KMS-11 (cell line): ENCODE measurements around the gene SALL4.
"Not testable (repeated sequence)": the region's sequence is repeated elsewhere in the genome, so short reads cannot be mapped to it uniquely, and the experiment has no call there.

ENCODE experiments used
- H2AFZ ChIP-seq: fragments of 200-600 bp; sonication (generic); 2 replicates; pipeline ENCODE4 v1.6.1; 2016; ENCODE audit warnings: antibody characterized with exemption, mixed run types, low read depth
- H3K27ac ChIP-seq: fragments of 200-600 bp; sonication (generic); 2 replicates; pipeline ENCODE4 v1.6.1; 2016; ENCODE audit warnings: mild to moderate bottlenecking, mixed run types
- H3K27me3 ChIP-seq: fragments of 200-600 bp; sonication (generic); 2 replicates; pipeline ENCODE4 v1.6.1; 2017; ENCODE audit warnings: mild to moderate bottlenecking, low read depth, mixed run types, moderate library complexity; ENCODE audit not compliant: insufficient read depth
- H3K36me3 ChIP-seq: fragments of 200-600 bp; sonication (generic); 2 replicates; pipeline ENCODE4 v1.6.1; 2017; ENCODE audit warnings: mild to moderate bottlenecking, mixed run types; ENCODE audit not compliant: insufficient read depth
- H3K4me1 ChIP-seq: fragments of 200-600 bp; sonication (generic); 2 replicates; pipeline ENCODE4 v1.6.1; 2016; ENCODE audit warnings: mild to moderate bottlenecking, low read depth, mixed run types; ENCODE audit not compliant: poor library complexity, severe bottlenecking
- H3K4me2 ChIP-seq: fragments of 200-600 bp; sonication (generic); 2 replicates; pipeline ENCODE4 v1.7.0; 2016; ENCODE audit warnings: mild to moderate bottlenecking, mixed run types
- H3K4me3 ChIP-seq: fragments of 200-600 bp; sonication (generic); IDR thresholded peaks from 2 replicates; pipeline ENCODE4 v1.6.1; 2017; ENCODE audit warnings: low read depth, low read length, mixed read lengths; ENCODE audit not compliant: insufficient read depth
- H3K79me2 ChIP-seq: fragments of 200-600 bp; sonication (generic); 2 replicates; pipeline ENCODE4 v1.6.1; 2016; ENCODE audit warnings: low read depth, mixed run types; ENCODE audit not compliant: insufficient read depth
- H3K9ac ChIP-seq: fragments of 200-600 bp; sonication (generic); 2 replicates; pipeline ENCODE4 v1.6.1; 2016; ENCODE audit warnings: mild to moderate bottlenecking, mixed run types
- H4K20me1 ChIP-seq: fragments of 200-600 bp; sonication (generic); 2 replicates; pipeline ENCODE4 v1.6.1; 2016; ENCODE audit warnings: mild to moderate bottlenecking, mixed run types; ENCODE audit not compliant: insufficient read depth
- TF ChIP-seq, protein P1 (sequence below): fragments of 200-600 bp; sonication (generic); conservative IDR thresholded peaks from 2 replicates; pipeline ENCODE4 v1.6.1; 2017; ENCODE audit warnings: low read depth, mild to moderate bottlenecking, antibody characterized with exemption, low read length, moderate library complexity, mixed read lengths

Gene SALL4

DNA sequence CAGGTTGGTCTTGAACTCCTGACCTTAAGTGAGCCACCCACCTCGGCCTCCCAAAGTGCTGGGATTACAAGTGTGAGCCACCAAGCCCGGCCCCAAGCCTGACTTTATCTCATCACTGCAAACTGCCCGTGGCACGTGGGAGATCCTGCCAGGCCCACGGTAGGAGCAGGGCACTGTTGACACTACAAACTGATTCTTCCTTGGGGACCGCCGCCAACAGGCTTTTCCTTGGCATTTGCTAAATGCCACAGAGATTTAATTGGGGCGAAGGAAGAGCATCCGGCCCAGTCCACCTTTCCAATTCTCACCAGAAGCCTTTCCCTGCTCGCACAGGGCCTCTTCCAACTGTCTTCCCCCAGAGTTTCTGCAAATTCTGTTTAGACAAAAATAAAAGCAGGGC lies 45.1 kb downstream of the SALL4 start:
- Histone ChIP-seq H3K4me2 (no peak overlapping the region), H2AFZ (no peak overlapping the region), H3K27me3 (no peaks in the 10 kb centered on the region), H3K4me3 (no peak overlapping the region), H3K4me1 (peaks cover 4% of the 10 kb centered on the region), H3K36me3 (no peaks in the 10 kb centered on the region), H4K20me1 (no peaks in the 10 kb centered on the region), H3K79me2 (no peaks in the 10 kb centered on the region), H3K27ac (no peak overlapping the region), H3K9ac (no peak overlapping the region)
- TF ChIP-seq, protein P1, sequence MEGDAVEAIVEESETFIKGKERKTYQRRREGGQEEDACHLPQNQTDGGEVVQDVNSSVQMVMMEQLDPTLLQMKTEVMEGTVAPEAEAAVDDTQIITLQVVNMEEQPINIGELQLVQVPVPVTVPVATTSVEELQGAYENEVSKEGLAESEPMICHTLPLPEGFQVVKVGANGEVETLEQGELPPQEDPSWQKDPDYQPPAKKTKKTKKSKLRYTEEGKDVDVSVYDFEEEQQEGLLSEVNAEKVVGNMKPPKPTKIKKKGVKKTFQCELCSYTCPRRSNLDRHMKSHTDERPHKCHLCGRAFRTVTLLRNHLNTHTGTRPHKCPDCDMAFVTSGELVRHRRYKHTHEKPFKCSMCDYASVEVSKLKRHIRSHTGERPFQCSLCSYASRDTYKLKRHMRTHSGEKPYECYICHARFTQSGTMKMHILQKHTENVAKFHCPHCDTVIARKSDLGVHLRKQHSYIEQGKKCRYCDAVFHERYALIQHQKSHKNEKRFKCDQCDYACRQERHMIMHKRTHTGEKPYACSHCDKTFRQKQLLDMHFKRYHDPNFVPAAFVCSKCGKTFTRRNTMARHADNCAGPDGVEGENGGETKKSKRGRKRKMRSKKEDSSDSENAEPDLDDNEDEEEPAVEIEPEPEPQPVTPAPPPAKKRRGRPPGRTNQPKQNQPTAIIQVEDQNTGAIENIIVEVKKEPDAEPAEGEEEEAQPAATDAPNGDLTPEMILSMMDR = no peak

- H3K9ac ChIP-seq = no peak overlapping the region
- no peaks in the 10 kb centered on the region for H3K79me2 ChIP-seq
- no peak overlapping the region for H3K4me3 ChIP-seq
- peaks cover 4% of the 10 kb centered on the region for H3K4me1 ChIP-seq
- TF ChIP-seq, protein P1 = no peak
- no peaks in the 10 kb centered on the region for H3K36me3 ChIP-seq
- H4K20me1 ChIP-seq = no peaks in the 10 kb centered on the region
- no peak overlapping the region for H2AFZ ChIP-seq
- H3K27me3 ChIP-seq = no peaks in the 10 kb centered on the region
- no peak overlapping the region for H3K27ac ChIP-seq
- H3K4me2 ChIP-seq = no peak overlapping the region; the same call in 1 of the 2 replicates
Observed at GRCh38 chr20:51756653-51757052, 45.7 kb downstream of the SALL4 start.

GRCh38 chr20:51753220-51753619 lies 49.1 kb downstream of the SALL4 start:
- H3K27me3 ChIP-seq, H4K20me1 ChIP-seq, H3K4me1 ChIP-seq, H3K27ac ChIP-seq, H3K4me3 ChIP-seq, H3K9ac ChIP-seq, H3K4me2 ChIP-seq, H2AFZ ChIP-seq, H3K36me3 ChIP-seq, H3K79me2 ChIP-seq: not testable (repeated sequence)

- peaks cover 4% of the 10 kb centered on the region for H3K4me1 ChIP-seq
- H4K20me1 ChIP-seq = no peaks in the 10 kb centered on the region
- no peak overlapping the region for H3K9ac ChIP-seq
- H3K4me3 ChIP-seq = no peak overlapping the region
- no peak overlapping the region for H2AFZ ChIP-seq
- TF ChIP-seq, protein P1 = no peak
- H3K27ac ChIP-seq = no peak overlapping the region
- no peaks in the 10 kb centered on the region for H3K36me3 ChIP-seq
- no peak overlapping the region for H3K4me2 ChIP-seq
- H3K79me2 ChIP-seq = no peaks in the 10 kb centered on the region
- no peaks in the 10 kb centered on the region for H3K27me3 ChIP-seq
Observed at GRCh38 chr20:51752343-51752951, 49.9 kb downstream of the SALL4 start.

DNA sequence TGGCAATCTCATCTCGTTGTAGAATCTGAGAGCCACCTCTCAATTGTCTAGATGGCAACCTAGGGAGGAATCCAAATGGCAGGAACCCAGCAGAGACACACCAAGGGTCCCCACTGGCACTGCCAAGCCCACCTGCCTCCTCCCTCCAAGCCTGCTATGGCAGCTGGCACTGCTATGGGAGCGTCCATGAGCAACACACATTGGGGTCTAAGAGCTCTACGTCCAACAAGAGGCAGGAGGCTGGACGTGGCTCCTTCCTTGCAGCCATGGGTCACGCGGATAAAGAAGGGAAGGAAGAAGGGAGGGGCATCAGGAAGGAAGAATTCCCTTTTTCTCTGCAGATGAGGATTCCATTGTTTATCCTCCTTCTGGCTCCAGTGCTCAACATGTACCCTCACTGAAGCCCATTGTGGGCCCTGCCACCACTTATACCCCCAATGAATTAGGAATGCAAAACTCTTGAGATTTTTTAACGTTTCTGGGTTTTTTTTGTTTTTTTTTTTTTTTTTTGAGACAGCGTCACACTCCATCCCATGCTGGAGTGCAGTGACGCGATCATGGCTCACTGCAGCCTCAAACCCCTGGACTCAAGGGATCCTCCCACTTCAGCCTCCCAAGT lies 51.4 kb downstream of the SALL4 start:
- H3K36me3 ChIP-seq = no peaks in the 10 kb centered on the region
- no peak overlapping the region for H3K4me2 ChIP-seq
- no peaks in the 10 kb centered on the region for H4K20me1 ChIP-seq
- no peak overlapping the region for H2AFZ ChIP-seq
- H3K79me2 ChIP-seq = no peaks in the 10 kb centered on the region
- no peak overlapping the region for H3K4me3 ChIP-seq
- H3K27me3 ChIP-seq = no peaks in the 10 kb centered on the region
- H3K27ac ChIP-seq = no peak overlapping the region
- H3K9ac ChIP-seq = no peak overlapping the region
- TF ChIP-seq, protein P1 = no peak
- H3K4me1 ChIP-seq = no peaks in the 10 kb centered on the region
